H9 (cell line): ENCODE data around the gene CCSER1. TPM values are rescaled to one million over a fixed set of nuclear protein-coding genes. Genes with fewer than 3 reads are reported as not detected.

Source experiments
- DNase-seq: peaks from one replicate; pipeline ENCODE4 v3.0.0-alpha.2; 2017
- H2AFZ ChIP-seq: one replicate; pipeline ENCODE4 v1.6.1; 2013; ENCODE audit warnings: mild to moderate bottlenecking, low read length, control low read depth, moderate library complexity
- H2AK5ac ChIP-seq: 2 replicates; pipeline ENCODE4 v1.6.1; 2013; ENCODE audit warnings: low read length, control low read depth, mixed read lengths; ENCODE audit not compliant: insufficient read length
- H2BK120ac ChIP-seq: one replicate; pipeline ENCODE4 v1.6.1; 2013; ENCODE audit warnings: low read depth, mild to moderate bottlenecking, low read length, control low read depth, inconsistent platforms; ENCODE audit not compliant: poor library complexity, severe bottlenecking
- H2BK12ac ChIP-seq: 2 replicates; pipeline ENCODE4 v1.6.1; 2013; ENCODE audit warnings: low read length, control low read depth, mixed read lengths, low read depth; ENCODE audit not compliant: insufficient read length
- H2BK15ac ChIP-seq: 2 replicates; pipeline ENCODE4 v1.6.1; 2013; ENCODE audit warnings: low read depth, low read length, control low read depth
- H2BK20ac ChIP-seq: one replicate; pipeline ENCODE4 v1.6.1; 2013; ENCODE audit warnings: low read depth, mild to moderate bottlenecking, low read length, control low read depth, inconsistent platforms; ENCODE audit not compliant: poor library complexity, severe bottlenecking
- H2BK5ac ChIP-seq: 2 replicates; pipeline ENCODE4 v1.6.1; 2013; ENCODE audit warnings: low read length, control low read depth, mixed read lengths; ENCODE audit not compliant: insufficient read length
- H3K14ac ChIP-seq: 2 replicates; pipeline ENCODE4 v1.6.1; 2013; ENCODE audit warnings: low read length, control low read depth; ENCODE audit not compliant: insufficient read depth
- H3K18ac ChIP-seq: 2 replicates; pipeline ENCODE4 v1.6.1; 2013; ENCODE audit warnings: low read depth, mild to moderate bottlenecking, mixed read lengths, low read length, control low read depth; ENCODE audit not compliant: insufficient read length
- H3K23ac ChIP-seq: 2 replicates; pipeline ENCODE4 v1.6.1; 2013; ENCODE audit warnings: low read length, control low read depth, mixed read lengths, low read depth; ENCODE audit not compliant: insufficient read length
- H3K23me2 ChIP-seq: 2 replicates; pipeline ENCODE4 v1.6.1; 2013; ENCODE audit warnings: low read depth, mild to moderate bottlenecking, mixed read lengths, low read length, control low read depth; ENCODE audit not compliant: insufficient read length, poor library complexity, severe bottlenecking
- H3K27ac ChIP-seq: 2 replicates; pipeline ENCODE4 v1.5.1; 2013; ENCODE audit warnings: low read length, control low read depth, mixed read lengths, low read depth; ENCODE audit not compliant: insufficient read length
- H3K27me3 ChIP-seq: 2 replicates; pipeline ENCODE4 v1.6.1; 2013; ENCODE audit warnings: low read length, control low read depth, inconsistent platforms; ENCODE audit not compliant: insufficient read depth
- H3K4ac ChIP-seq: 2 replicates; pipeline ENCODE4 v1.6.1; 2013; ENCODE audit warnings: low read depth, mild to moderate bottlenecking, control low read depth, inconsistent platforms, low read length, moderate library complexity
- H3K4me1 ChIP-seq: 2 replicates; pipeline ENCODE4 v1.6.1; 2013; ENCODE audit warnings: low read length, control low read depth, inconsistent platforms; ENCODE audit not compliant: insufficient read depth
- H3K4me2 ChIP-seq: 2 replicates; pipeline ENCODE4 v1.6.1; 2013; ENCODE audit warnings: low read length, control low read depth, mixed read lengths; ENCODE audit not compliant: insufficient read length, insufficient read depth
- H3K56ac ChIP-seq: 2 replicates; pipeline ENCODE4 v1.6.1; 2013; ENCODE audit warnings: low read depth, mild to moderate bottlenecking, mixed read lengths, low read length, control low read depth; ENCODE audit not compliant: insufficient read length
- H3K79me1 ChIP-seq: 2 replicates; pipeline ENCODE4 v1.6.1; 2013; ENCODE audit warnings: low read depth, mild to moderate bottlenecking, moderate library complexity, low read length, control low read depth, inconsistent platforms; ENCODE audit not compliant: insufficient read depth, poor library complexity, severe bottlenecking
- H3K79me2 ChIP-seq: 2 replicates; pipeline ENCODE4 v1.6.1; 2013; ENCODE audit warnings: low read length, control low read depth, inconsistent platforms; ENCODE audit not compliant: insufficient read depth
- H3K9ac ChIP-seq: 2 replicates; pipeline ENCODE4 v1.6.1; 2013; ENCODE audit warnings: low read length, control low read depth, mixed read lengths; ENCODE audit not compliant: insufficient read length; ENCODE audit errors: extremely low read depth
- H3K9me3 ChIP-seq: one replicate; pipeline ENCODE4 v1.6.1; 2013; ENCODE audit warnings: low read depth, low read length, inconsistent platforms; ENCODE audit not compliant: control insufficient read depth
- H3T11ph ChIP-seq: one replicate; pipeline ENCODE4 v1.6.1; 2013; ENCODE audit warnings: mild to moderate bottlenecking, low read length, control low read depth, inconsistent platforms
- H4K20me1 ChIP-seq: one replicate; pipeline ENCODE4 v1.6.1; 2013; ENCODE audit not compliant: control insufficient read depth, insufficient read length, insufficient read depth
- H4K5ac ChIP-seq: 2 replicates; pipeline ENCODE4 v1.6.1; 2013; ENCODE audit warnings: low read depth, mild to moderate bottlenecking, mixed read lengths, low read length, control low read depth; ENCODE audit not compliant: insufficient read length
- H4K8ac ChIP-seq: replicated peaks from 2 replicates; pipeline ENCODE4 v1.6.1; 2013; ENCODE audit warnings: low read length, control low read depth, mixed read lengths, low read depth; ENCODE audit not compliant: insufficient read length
- H4K91ac ChIP-seq: 2 replicates; pipeline ENCODE4 v1.6.1; 2013; ENCODE audit warnings: low read depth, mild to moderate bottlenecking, moderate library complexity, mixed read lengths, low read length, control low read depth; ENCODE audit not compliant: insufficient read length
- H3K27ac Mint-ChIP-seq, 3 experiments: 2 replicates in 2 of 3; 3 replicates in 1 of 3; pipeline ENCODE4 v1.8.0; 2020 to 2021; ENCODE audit warnings: mixed read lengths in 3 of 3, mild to moderate bottlenecking in 1 of 3, moderate library complexity in 1 of 3
- H3K27me3 Mint-ChIP-seq: 2 replicates; pipeline ENCODE4 v1.8.0; 2021; ENCODE audit warnings: low read depth, mild to moderate bottlenecking, moderate library complexity, mixed read lengths
- H3K36me3 Mint-ChIP-seq, 3 experiments: 2 replicates in 2 of 3; 3 replicates in 1 of 3; pipeline ENCODE4 v1.8.0; 2020 to 2021; ENCODE audit warnings: low read depth in 3 of 3, mixed read lengths in 3 of 3; ENCODE audit not compliant: insufficient read depth in 1 of 3
- H3K4me1 Mint-ChIP-seq, 2 experiments: 2 replicates each; pipeline ENCODE4 v1.8.0; 2020; ENCODE audit warnings: mixed read lengths in 2 of 2
- H3K4me3 Mint-ChIP-seq, 2 experiments: 2 replicates in 1 of 2; 3 replicates in 1 of 2; pipeline ENCODE4 v1.8.0; 2020 to 2021; ENCODE audit warnings: mild to moderate bottlenecking in 2 of 2, mixed read lengths in 2 of 2, moderate library complexity in 1 of 2
- H3K9me3 Mint-ChIP-seq, 2 experiments: 2 replicates in 1 of 2; 3 replicates in 1 of 2; pipeline ENCODE4 v1.8.0; 2020; ENCODE audit warnings: mild to moderate bottlenecking in 2 of 2, mixed read lengths in 2 of 2, moderate library complexity in 1 of 2
- CTCF ChIP-seq: fragments of 200-600 bp; sonication (generic); conservative IDR thresholded peaks from 3 replicates; pipeline ENCODE4 v1.8.0; 2021; ENCODE audit warnings: antibody characterized with exemption, mild to moderate bottlenecking
- WGBS: extraction: QIAGEN DNeasy Blood & Tissue Kit; methylation state at CpG from one replicate; pipeline ENCODE4 v1.1.7; 2013; ENCODE audit warnings: missing lambda C conversion rate, low lambda C conversion rate, mixed read lengths; ENCODE audit not compliant: insufficient read length; ENCODE audit errors: extremely low coverage; 5-methylcytosine and 5-hydroxymethylcytosine counted together
- total RNA-seq: library from RNA; stranded (reverse); gene quantifications from 2 replicates; pipeline ENCODE4 v1.2.1, GENCODE V29; 2021

CCSER1 gene
- total RNA-seq, 1 experiment from 2014 or later: 0.37 TPM

GRCh38 chr4:91113130-91113706 is 986.0 kb downstream of the CCSER1 start:
- H3K14ac ChIP-seq: no peak overlapping the region
- no peaks in the 10 kb centered on the region for H3K4me1 ChIP-seq
- TF ChIP-seq CTCF: peak; percentile 87
- no peaks in the 10 kb centered on the region for H3K27me3 ChIP-seq
- no peak overlapping the region for H3K4me2 ChIP-seq
- H2BK120ac ChIP-seq: no peak overlapping the region
- no peak overlapping the region for H3K23ac ChIP-seq
- H3K4me1 Mint-ChIP-seq: peaks cover 6 to 8% of the 10 kb centered on the region in 2 experiments; a peak in 3 of 4 replicates
- H2BK20ac ChIP-seq: no peak overlapping the region
- H3K36me3 Mint-ChIP-seq: peaks cover 2 to 13% (median 9%) of the 10 kb centered on the region in 3 experiments; a peak in 6 of 7 replicates
- H2BK12ac ChIP-seq: no peak overlapping the region
- no peak overlapping the region for H4K91ac ChIP-seq
- WGBS: no CpG with 5 or more reads among the region's 4 CpGs
- DNase-seq: no peak
- no peak overlapping the region for H4K5ac ChIP-seq
- no peak overlapping the region for H2BK5ac ChIP-seq
- no peak overlapping the region for H3K9ac ChIP-seq
- no peaks in the 10 kb centered on the region for H3K79me2 ChIP-seq
- no peak overlapping the region for H4K8ac ChIP-seq
- no peaks in the 10 kb centered on the region for H3K27me3 Mint-ChIP-seq
- H4K20me1 ChIP-seq: no peaks in the 10 kb centered on the region
- H2AFZ ChIP-seq: no peak overlapping the region
- H3K9me3 Mint-ChIP-seq: peaks cover 7 to 8% of the 10 kb centered on the region in 2 experiments
- H3K4ac ChIP-seq: no peak overlapping the region
- no peak overlapping the region for H2BK15ac ChIP-seq
- no peaks in the 10 kb centered on the region for H3K9me3 ChIP-seq
- H2AK5ac ChIP-seq: no peak overlapping the region
- no peak overlapping the region for H3K56ac ChIP-seq
- no peak overlapping the region for H3K4me3 Mint-ChIP-seq
- no peaks in the 10 kb centered on the region for H3K79me1 ChIP-seq
- H3K18ac ChIP-seq: no peak overlapping the region
- H3K27ac Mint-ChIP-seq: no peak overlapping the region
- H3T11ph ChIP-seq: no peak overlapping the region
- no peak overlapping the region for H3K27ac ChIP-seq
- H3K23me2 ChIP-seq: no peaks in the 10 kb centered on the region
